Measurements from ENCODE around the gene IL12RB2.

GRCh38 chr1:67262735-67263134, 44.9 kb upstream of the IL12RB2 start:
- TF ChIP-seq POLR2AphosphoS5 (IDR thresholded peaks at IDR 0.05; ENCODE audit: low read depth): no peak
- no peak for TF ChIP-seq EZH2phosphoT487 (IDR thresholded peaks at IDR 0.05; ENCODE audit: unreplicated experiment)
- no peak for TF ChIP-seq EZH2 (IDR thresholded peaks at IDR 0.05; ENCODE audit: low read depth, unreplicated experiment)
- TF ChIP-seq CTCF (conservative IDR thresholded peaks at IDR 0.05; ENCODE audit: low read depth in 2 of 2): no peak
- TF ChIP-seq NANOG (IDR thresholded peaks at IDR 0.05; ENCODE audit: borderline replicate concordance): no peak
- no peak for TF ChIP-seq CREB1 (CRISPR knock-in tag; IDR thresholded peaks at IDR 0.05; ENCODE audit: low read depth)
- no peak for TF ChIP-seq REST (IDR thresholded peaks at IDR 0.05; ENCODE audit: unreplicated experiment)
- TF ChIP-seq STAT1 (IDR thresholded peaks at IDR 0.05; ENCODE audit: unreplicated experiment): no peak
